ENCODE results near the gene BZW2. TPM values are rescaled to one million over a fixed set of nuclear protein-coding genes. Genes with fewer than 3 reads are reported as not detected.

The BZW2 gene
- total RNA-seq, 3 donors from 2014 or later, result 44.8 to 67.0 (median 65.3) TPM

GRCh38 chr7:16636555-16637101 is 9.4 kb upstream of the BZW2 start:
- DNase-seq (no peak), ATAC-seq (peak; percentile 31)
- no peak for TF ChIP-seq CTCF (IDR thresholded peaks at IDR 0.05)
- Histone ChIP-seq H3K36me3 (ENCODE audit: low read depth) (no peaks in the 10 kb centered on the region), H3K4me1 (ENCODE audit: low read depth) (peaks cover 28% of the 10 kb centered on the region), H3K4me3 (no peak overlapping the region), H3K9me3 (no peaks in the 10 kb centered on the region)
- intact Hi-C loops (cut with DNase I, micrococcal nuclease), result no loop called here

- Histone ChIP-seq H3K9me3 (no peaks in the 10 kb centered on the region), H3K36me3 (ENCODE audit: low read depth) (no peaks in the 10 kb centered on the region), H3K4me3 (no peak overlapping the region), H3K4me1 (ENCODE audit: low read depth) (peaks cover 28% of the 10 kb centered on the region)
- DNase-seq (no peak), ATAC-seq (no peak)
- TF ChIP-seq CTCF (IDR thresholded peaks at IDR 0.05), result no peak
- intact Hi-C loops (cut with DNase I, micrococcal nuclease), result no loop called here
Observed at GRCh38 chr7:16637379-16637778, 8.6 kb upstream of the BZW2 start.

GRCh38 chr7:16638282-16639280 is 7.4 kb upstream of the BZW2 start:
- ATAC-seq, result no peak
- Histone ChIP-seq H3K4me1 (ENCODE audit: low read depth) (peaks cover 36% of the 10 kb centered on the region), H3K36me3 (ENCODE audit: low read depth) (no peaks in the 10 kb centered on the region), H3K4me3 (no peak overlapping the region), H3K9me3 (no peaks in the 10 kb centered on the region)
- no peak for TF ChIP-seq CTCF (IDR thresholded peaks at IDR 0.05)
- intact Hi-C loops (cut with DNase I, micrococcal nuclease), result no loop called here
- DNase-seq, result no peak

- intact Hi-C loops (cut with DNase I, micrococcal nuclease), result no loop called here
- Histone ChIP-seq H3K4me3 (peak overlapping the region; percentile 52), H3K4me1 (ENCODE audit: low read depth) (peaks cover 19% of the 10 kb centered on the region), H3K36me3 (ENCODE audit: low read depth) (no peaks in the 10 kb centered on the region), H3K9me3 (no peaks in the 10 kb centered on the region)
- DNase-seq (no peak), ATAC-seq (no peak)
- no peak for TF ChIP-seq CTCF (IDR thresholded peaks at IDR 0.05)
Observed at GRCh38 chr7:16644157-16644556, 1.8 kb upstream of the BZW2 start.

GRCh38 chr7:16644636-16645592 is 1.1 kb upstream of the BZW2 start:
- H3K4me1 ChIP-seq (ENCODE audit: low read depth), result peaks cover 19% of the 10 kb centered on the region
- intact Hi-C loops (cut with DNase I, micrococcal nuclease), result no loop called here
- TF ChIP-seq CTCF (IDR thresholded peaks at IDR 0.05), result no peak

More at GRCh38 chr7:16644636-16645592, 1.1 kb upstream of the BZW2 start:
- DNase-seq, result peak; percentile 74 to 86 (median 79)
- H3K4me3 ChIP-seq, result peak overlapping the region; percentile 52
- no peaks in the 10 kb centered on the region for H3K9me3 ChIP-seq
- peak; percentile 43 for ATAC-seq
- H3K36me3 ChIP-seq (ENCODE audit: low read depth), result no peaks in the 10 kb centered on the region

Data from mucosa of descending colon (tissue), 3 donors.